ENCODE data around the gene PRDM11.

PRDM11 gene

GRCh38 chr11:45157247-45158209 is 11.1 kb downstream of the PRDM11 start:
- no peak for DNase-seq (ENCODE audit: low read depth)
- TF ChIP-seq, protein P1, sequence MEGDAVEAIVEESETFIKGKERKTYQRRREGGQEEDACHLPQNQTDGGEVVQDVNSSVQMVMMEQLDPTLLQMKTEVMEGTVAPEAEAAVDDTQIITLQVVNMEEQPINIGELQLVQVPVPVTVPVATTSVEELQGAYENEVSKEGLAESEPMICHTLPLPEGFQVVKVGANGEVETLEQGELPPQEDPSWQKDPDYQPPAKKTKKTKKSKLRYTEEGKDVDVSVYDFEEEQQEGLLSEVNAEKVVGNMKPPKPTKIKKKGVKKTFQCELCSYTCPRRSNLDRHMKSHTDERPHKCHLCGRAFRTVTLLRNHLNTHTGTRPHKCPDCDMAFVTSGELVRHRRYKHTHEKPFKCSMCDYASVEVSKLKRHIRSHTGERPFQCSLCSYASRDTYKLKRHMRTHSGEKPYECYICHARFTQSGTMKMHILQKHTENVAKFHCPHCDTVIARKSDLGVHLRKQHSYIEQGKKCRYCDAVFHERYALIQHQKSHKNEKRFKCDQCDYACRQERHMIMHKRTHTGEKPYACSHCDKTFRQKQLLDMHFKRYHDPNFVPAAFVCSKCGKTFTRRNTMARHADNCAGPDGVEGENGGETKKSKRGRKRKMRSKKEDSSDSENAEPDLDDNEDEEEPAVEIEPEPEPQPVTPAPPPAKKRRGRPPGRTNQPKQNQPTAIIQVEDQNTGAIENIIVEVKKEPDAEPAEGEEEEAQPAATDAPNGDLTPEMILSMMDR (IDR thresholded peaks at IDR 0.05; ENCODE audit: low read length, missing control alignments) = no peak
- no peak overlapping the region for H3K4me3 ChIP-seq (replicated peaks; ENCODE audit: low read depth, low read length)

DNA sequence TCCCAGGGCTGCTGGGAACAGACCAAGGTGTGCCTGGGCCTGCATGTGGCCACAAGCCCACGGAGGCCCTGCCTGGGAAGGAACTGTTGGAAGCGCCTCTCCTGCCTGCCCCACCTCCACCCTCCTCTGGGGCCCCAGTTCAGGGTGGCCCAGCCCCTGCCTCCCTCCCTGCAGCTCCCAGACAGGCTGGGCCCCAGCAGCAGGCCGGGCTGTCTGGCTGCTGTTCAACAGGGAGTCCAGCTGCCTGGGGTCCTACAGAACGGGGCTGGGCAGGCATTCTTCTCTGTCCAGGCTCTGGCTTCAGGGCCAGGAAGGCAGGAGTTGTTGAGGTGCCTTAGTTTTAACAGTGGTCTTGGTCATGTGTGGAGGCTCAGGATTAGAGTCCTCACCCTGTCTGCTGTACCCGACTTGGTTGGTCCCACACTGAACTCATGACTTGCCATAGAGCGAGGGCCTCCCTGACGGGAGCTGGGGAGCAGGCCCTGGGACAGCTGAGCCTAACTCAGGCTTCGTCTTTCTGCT is 11.8 kb downstream of the PRDM11 start:
- H3K4me3 ChIP-seq (replicated peaks; ENCODE audit: low read depth, low read length) = no peak overlapping the region
- peak; percentile 33 for DNase-seq (ENCODE audit: low read depth)
- TF ChIP-seq, protein P1 (IDR thresholded peaks at IDR 0.05; ENCODE audit: low read length, missing control alignments) = no peak

DNA sequence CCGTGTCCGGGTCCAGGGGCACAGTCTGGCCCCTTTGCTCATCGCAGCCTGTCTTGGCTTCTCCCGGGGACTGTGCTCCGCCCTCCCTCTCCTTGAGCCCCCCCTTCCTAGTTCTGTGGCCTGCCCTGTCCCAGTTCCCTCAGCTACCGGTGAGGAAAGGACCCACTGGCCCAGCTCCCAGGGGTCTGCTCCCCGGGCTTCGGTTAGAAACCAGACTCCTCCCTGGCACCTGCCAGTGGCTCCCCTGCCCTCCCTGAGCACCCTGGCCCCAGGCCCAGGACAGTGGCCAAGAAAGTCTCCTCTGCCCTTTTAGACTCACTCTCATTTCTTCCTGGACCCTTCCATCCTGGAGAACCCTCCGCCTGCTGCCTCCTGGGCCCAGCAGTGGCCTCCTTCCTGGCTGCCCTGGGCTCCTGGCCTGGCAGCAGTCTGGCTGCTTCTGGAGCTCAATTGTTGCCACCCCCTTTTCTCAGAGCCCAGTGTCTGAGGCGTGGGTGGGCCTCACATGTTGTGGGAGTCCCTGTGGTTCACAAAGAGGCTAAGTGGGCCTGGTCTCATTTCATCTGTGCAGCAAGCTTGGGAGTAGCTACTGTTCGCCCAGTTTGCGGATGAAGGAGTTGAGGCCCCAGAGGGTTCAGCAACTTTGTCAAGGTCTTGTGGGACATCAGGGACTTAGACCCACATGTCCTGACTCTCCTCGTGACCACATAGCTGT is 12.6 kb downstream of the PRDM11 start:
- DNase-seq (ENCODE audit: low read depth) = no peak
- TF ChIP-seq, protein P1 (IDR thresholded peaks at IDR 0.05; ENCODE audit: low read length, missing control alignments) = no peak
- H3K4me3 ChIP-seq (replicated peaks; ENCODE audit: low read depth, low read length) = no peak overlapping the region

- TF ChIP-seq, protein P1 (IDR thresholded peaks at IDR 0.05; ENCODE audit: low read length, missing control alignments) = no peak
- H3K4me3 ChIP-seq (replicated peaks; ENCODE audit: low read depth, low read length) = no peak overlapping the region
- DNase-seq (ENCODE audit: low read depth) = no peak
Measured at GRCh38 chr11:45159781-45160365, 13.4 kb downstream of the PRDM11 start.

DNA sequence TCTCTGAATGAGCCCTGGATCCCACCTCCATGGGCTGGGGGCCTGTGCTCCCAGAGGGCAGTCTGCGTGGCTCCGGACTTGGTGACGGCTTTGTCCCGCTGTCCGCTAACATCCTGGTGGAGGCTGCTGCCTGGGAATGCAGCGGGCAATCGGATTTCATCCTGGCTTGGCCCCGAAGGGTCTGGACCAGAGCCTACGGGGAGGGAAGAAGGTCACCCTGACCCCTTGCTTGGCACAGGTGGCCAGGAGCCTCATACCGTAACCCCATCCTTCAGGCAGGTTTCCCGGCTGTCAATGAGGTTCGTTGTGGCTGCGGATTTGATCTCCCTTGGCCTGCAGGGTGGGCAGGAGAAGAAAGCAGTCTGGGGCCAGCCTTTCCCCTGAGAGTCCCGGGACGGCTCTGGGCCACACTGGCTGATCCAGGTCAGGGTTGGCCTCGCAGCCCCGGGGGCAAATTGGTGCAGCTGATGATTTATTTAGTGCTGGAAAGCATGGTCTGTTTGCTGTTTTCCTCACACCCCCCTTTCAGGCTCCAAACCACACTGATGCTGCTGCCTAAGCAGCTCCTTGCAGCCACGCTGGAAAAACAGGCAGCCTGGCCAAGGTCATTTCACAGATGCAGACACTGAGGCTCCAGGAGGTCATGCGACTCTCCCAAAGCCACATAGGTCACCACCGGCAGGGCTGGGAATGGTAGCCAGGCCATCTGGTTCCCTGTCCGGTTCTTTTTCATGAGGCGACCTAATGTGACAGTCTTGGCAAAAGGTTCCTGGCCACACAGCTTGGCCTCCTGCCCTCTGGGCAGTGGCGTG is 15.0 kb downstream of the PRDM11 start:
- no peak overlapping the region for H3K4me3 ChIP-seq (replicated peaks; ENCODE audit: low read depth, low read length)
- no peak for DNase-seq (ENCODE audit: low read depth)
- TF ChIP-seq, protein P1 (IDR thresholded peaks at IDR 0.05; ENCODE audit: low read length, missing control alignments) = no peak

- H3K4me3 ChIP-seq (replicated peaks; ENCODE audit: low read depth, low read length) = no peak overlapping the region
- DNase-seq (ENCODE audit: low read depth) = no peak
- TF ChIP-seq, protein P1 (IDR thresholded peaks at IDR 0.05; ENCODE audit: low read length, missing control alignments) = no peak
Measured at GRCh38 chr11:45162064-45162375, 15.6 kb downstream of the PRDM11 start.

All from fibroblast of pulmonary artery (primary cell).